H1 (cell line): ENCODE data around the gene RTCB. TPM values are rescaled to one million over a fixed set of nuclear protein-coding genes. Genes with fewer than 3 reads are reported as not detected.
A peak's percentile ranks its signal among the peaks of the same experiment; 100 is the strongest.

Experiments used
- CTCF ChIA-PET: fragments of 300-600 bp; sonication (Branson Sonifier 250); formaldehyde crosslinking; loops from one replicate; lab custom pipeline; 2021; ENCODE audit not compliant: partially characterized antibody; lab: Charles Lee
- POLR2A ChIA-PET: fragments of 300-600 bp; sonication (Branson Sonifier 250); formaldehyde crosslinking; loops from one replicate; lab custom pipeline; 2021; ENCODE audit warnings: inconsistent platforms; ENCODE audit not compliant: partially characterized antibody; lab: Charles Lee
- DNase-seq, 2 experiments: peaks; one replicate each; pipeline versions ENCODE4 v3.0.0 to v3.0.0-alpha.2; 2010 to 2022; ENCODE audit warnings: low spot score in 2 of 2, low read depth in 1 of 2, mixed read lengths in 1 of 2
- FAIRE-seq: peaks from 2 replicates; lab custom pipeline; 2011; peaks lifted over from hg19 to GRCh38; lab: Jason Lieb, UNC
- H2AFZ ChIP-seq: 2 replicates; pipeline ENCODE4 v1.8.1; 2012; ENCODE audit warnings: low read length, inconsistent platforms
- H2AK5ac ChIP-seq: 2 replicates; pipeline ENCODE4 v1.6.1; 2013; ENCODE audit warnings: low read depth, low read length
- H2BK120ac ChIP-seq: replicated peaks from 2 replicates; pipeline ENCODE3; 2013; ENCODE audit warnings: low read depth, low read length, inconsistent platforms
- H2BK12ac ChIP-seq: 2 replicates; pipeline ENCODE4 v1.6.1; 2013; ENCODE audit warnings: low read depth, low read length
- H2BK15ac ChIP-seq: 2 replicates; pipeline ENCODE4 v1.6.1; 2013; ENCODE audit warnings: low read length
- H2BK20ac ChIP-seq: 2 replicates; pipeline ENCODE4 v1.6.1; 2013; ENCODE audit warnings: low read length
- H2BK5ac ChIP-seq: 2 replicates; pipeline ENCODE4 v1.6.1; 2013; ENCODE audit warnings: low read depth, low read length
- H3K14ac ChIP-seq: 2 replicates; pipeline ENCODE4 v1.6.1; 2013; ENCODE audit warnings: inconsistent platforms; ENCODE audit not compliant: insufficient read length
- H3K18ac ChIP-seq: 2 replicates; pipeline ENCODE4 v1.6.1; 2013; ENCODE audit warnings: low read length; ENCODE audit errors: extremely low read depth
- H3K23ac ChIP-seq: 2 replicates; pipeline ENCODE4 v1.6.1; 2013; ENCODE audit warnings: inconsistent platforms; ENCODE audit not compliant: insufficient read length
- H3K23me2 ChIP-seq: 2 replicates; pipeline ENCODE4 v1.6.1; 2013; ENCODE audit warnings: low read depth, low read length
- H3K27ac ChIP-seq: 2 replicates; pipeline ENCODE4 v1.6.1; 2011; ENCODE audit warnings: low read depth, low read length, inconsistent platforms
- H3K27me3 ChIP-seq, 4 experiments: replicated peaks in 1 of 4; 1 replicate in 1 of 4; 2 replicates in 3 of 4; pipeline versions ENCODE4 v1.6.1 to v1.8.1; 2011 to 2013; ENCODE audit warnings: low read length in 3 of 4, mild to moderate bottlenecking in 3 of 4, inconsistent platforms in 2 of 4, mixed read lengths in 2 of 4, moderate library complexity in 1 of 4; ENCODE audit not compliant: control insufficient read depth in 3 of 4, insufficient read depth in 3 of 4; ENCODE audit errors: extremely low read depth in 1 of 4
- H3K36me3 ChIP-seq, 4 experiments: 2 replicates each; pipeline versions ENCODE4 v1.6.1 to v1.8.1; 2011 to 2013; ENCODE audit warnings: mild to moderate bottlenecking in 4 of 4, low read length in 3 of 4, moderate library complexity in 2 of 4, control low read depth in 1 of 4, inconsistent platforms in 1 of 4; ENCODE audit not compliant: insufficient read depth in 4 of 4, control insufficient read depth in 2 of 4
- H3K4ac ChIP-seq: replicated peaks from 2 replicates; pipeline ENCODE3; 2013; ENCODE audit warnings: low read length, low read depth, mixed read lengths, inconsistent platforms; ENCODE audit not compliant: insufficient read length
- H3K4me1 ChIP-seq, 4 experiments: replicated peaks in 1 of 4; 1 replicate in 1 of 4; 2 replicates in 3 of 4; pipeline versions ENCODE4 v1.6.1 to v1.8.1; 2011 to 2013; ENCODE audit warnings: low read length in 3 of 4, inconsistent platforms in 2 of 4, mixed read lengths in 1 of 4; ENCODE audit not compliant: insufficient read depth in 4 of 4, control insufficient read depth in 3 of 4
- H3K4me2 ChIP-seq, 2 experiments: 2 replicates each; pipeline versions ENCODE4 v1.6.1 to v1.8.1; 2011 to 2013; ENCODE audit warnings: low read depth in 2 of 2, low read length in 2 of 2, control low read depth in 1 of 2, inconsistent platforms in 1 of 2, mild to moderate bottlenecking in 1 of 2; ENCODE audit not compliant: insufficient read depth in 1 of 2
- H3K4me3 ChIP-seq, 4 experiments: fragments of 200-600, 300-600 bp in 1 of 4; sonication (generic), shearing (Covaris generic), sonication (Bioruptor Twin) in 1 of 4; 2 replicates each; pipeline versions ENCODE4 v1.5.1 to v1.8.1; 2011 to 2016; ENCODE audit warnings: low read length in 4 of 4, low read depth in 3 of 4, control low read depth in 2 of 4, inconsistent platforms in 2 of 4, mild to moderate bottlenecking in 2 of 4, mixed read lengths in 1 of 4, moderate library complexity in 1 of 4; ENCODE audit not compliant: insufficient read depth in 2 of 4; ENCODE audit errors: extremely low read depth in 1 of 4
- H3K56ac ChIP-seq: replicated peaks from 2 replicates; pipeline ENCODE3; 2013; ENCODE audit warnings: low read depth, mild to moderate bottlenecking, mixed read lengths, low read length, inconsistent platforms; ENCODE audit not compliant: insufficient read length
- H3K79me1 ChIP-seq: 2 replicates; pipeline ENCODE4 v1.6.1; 2013; ENCODE audit warnings: low read depth, low read length, control low read depth
- H3K79me2 ChIP-seq, 2 experiments: 2 replicates each; pipeline versions ENCODE4 v1.6.1 to v1.8.1; 2012 to 2013; ENCODE audit warnings: low read length in 2 of 2, mild to moderate bottlenecking in 2 of 2, inconsistent platforms in 1 of 2; ENCODE audit not compliant: insufficient read depth in 2 of 2, control insufficient read depth in 1 of 2
- H3K9ac ChIP-seq, 4 experiments: replicated peaks in 1 of 4; 1 replicate in 1 of 4; 2 replicates in 3 of 4; pipeline versions ENCODE4 v1.6.1 to v1.8.1; 2011 to 2013; ENCODE audit warnings: low read depth in 3 of 4, low read length in 3 of 4, control low read depth in 2 of 4, mild to moderate bottlenecking in 2 of 4, moderate library complexity in 2 of 4, inconsistent platforms in 1 of 4; ENCODE audit errors: extremely low read depth in 1 of 4
- H3K9me3 ChIP-seq, 2 experiments: 2 replicates each; pipeline versions ENCODE4 v1.6.1 to v1.8.1; 2012 to 2013; ENCODE audit warnings: mild to moderate bottlenecking in 2 of 2, moderate library complexity in 2 of 2, control low read depth in 1 of 2, inconsistent platforms in 1 of 2, low read depth in 1 of 2, low read length in 1 of 2, mixed read lengths in 1 of 2; ENCODE audit not compliant: insufficient read depth in 2 of 2
- H4K20me1 ChIP-seq, 2 experiments: replicated peaks in 1 of 2; 2 replicates each; pipeline versions ENCODE3 to v1.8.1; 2011 to 2013; ENCODE audit warnings: inconsistent platforms in 2 of 2, low read length in 2 of 2, mild to moderate bottlenecking in 1 of 2; ENCODE audit not compliant: insufficient read depth in 2 of 2, control insufficient read depth in 1 of 2
- H4K5ac ChIP-seq: 2 replicates; pipeline ENCODE4 v1.6.1; 2013; ENCODE audit warnings: low read length, low read depth, mixed read lengths, inconsistent platforms; ENCODE audit not compliant: insufficient read length
- H4K8ac ChIP-seq: 2 replicates; pipeline ENCODE4 v1.8.0; 2013; ENCODE audit warnings: mild to moderate bottlenecking, moderate library complexity, low read length, inconsistent platforms; ENCODE audit not compliant: insufficient read depth; ENCODE audit errors: extremely low read depth
- H4K91ac ChIP-seq: replicated peaks from 2 replicates; pipeline ENCODE3; 2013; ENCODE audit warnings: low read length, mixed read lengths, inconsistent platforms; ENCODE audit not compliant: insufficient read length
- BACH1 ChIP-seq: IDR thresholded peaks from 2 replicates; pipeline ENCODE4 v1.6.1; 2012; ENCODE audit warnings: low read length, improper control_type of control experiment
- CBX8 ChIP-seq: fragments of 300-800, 300-1000 bp; sonication (generic); IDR thresholded peaks from 2 replicates; pipeline ENCODE4 v1.7.1; 2016; ENCODE audit warnings: low read depth, low read length, borderline replicate concordance
- EP300 ChIP-seq, 2 experiments: IDR thresholded peaks; 1 replicate in 1 of 2; 2 replicates in 1 of 2; pipeline ENCODE4 v1.6.1; 2011 to 2012; ENCODE audit warnings: low read depth in 2 of 2, low read length in 2 of 2, mild to moderate bottlenecking in 2 of 2, borderline replicate concordance in 1 of 2, inconsistent platforms in 1 of 2, moderate library complexity in 1 of 2
- GTF2F1 ChIP-seq: IDR thresholded peaks from 2 replicates; pipeline ENCODE4 v1.6.1; 2012; ENCODE audit warnings: low read depth, low read length, improper control_type of control experiment, borderline replicate concordance
- MAFK ChIP-seq: IDR thresholded peaks from 2 replicates; pipeline ENCODE4 v1.6.1; 2012; ENCODE audit warnings: low read depth, mild to moderate bottlenecking, improper control_type of control experiment, low read length
- RAD21 ChIP-seq, 2 experiments: IDR thresholded peaks in 1 of 2; conservative IDR thresholded peaks in 1 of 2; 2 replicates each; pipeline ENCODE4 v1.6.1; 2011; ENCODE audit warnings: low read depth in 2 of 2, low read length in 2 of 2, improper control_type of control experiment in 1 of 2, inconsistent platforms in 1 of 2, mild to moderate bottlenecking in 1 of 2, moderate library complexity in 1 of 2
- RNF2 ChIP-seq: fragments of 200-900, 300-1000 bp; sonication (generic); IDR thresholded peaks from 2 replicates; pipeline ENCODE4 v1.7.1; 2016; ENCODE audit warnings: borderline replicate concordance, low read depth, mild to moderate bottlenecking, antibody characterized with exemption, low read length; ENCODE audit not compliant: poor library complexity, severe bottlenecking; ENCODE audit errors: missing control alignments
- SRF ChIP-seq: IDR thresholded peaks from 2 replicates; pipeline ENCODE4 v1.6.1; 2011; ENCODE audit warnings: mild to moderate bottlenecking, low read depth, low read length, moderate library complexity
- TBP ChIP-seq: IDR thresholded peaks from 2 replicates; pipeline ENCODE4 v1.6.1; 2011; ENCODE audit warnings: low read depth, low read length, improper control_type of control experiment
- WGBS, 2 experiments: shearing (Covaris generic) in 1 of 2; methylation state at CpG; one replicate each; pipeline versions ENCODE4 v1.1.6 to v1.1.7; 2013 to 2015; ENCODE audit warnings: low lambda C conversion rate in 2 of 2, mixed read lengths in 2 of 2, inconsistent platforms in 1 of 2, low coverage in 1 of 2, missing lambda C conversion rate in 1 of 2; ENCODE audit not compliant: insufficient replicate concordance in 2 of 2, insufficient coverage in 1 of 2, insufficient read length in 1 of 2; ENCODE audit errors: extremely low coverage in 1 of 2, missing lambda C conversion rate in 1 of 2; 5-methylcytosine and 5-hydroxymethylcytosine counted together
- polyA plus RNA-seq, 7 experiments: library from polyadenylated mRNA; depleted of rRNA in 3 of 7; stranded (reverse) in 5 of 7; unstranded in 2 of 7; fragments of >200 nt in 5 of 7; fragments of 200-250 nt in 2 of 7; gene quantifications; 1 replicate in 5 of 7; 2 replicates in 1 of 7; 4 replicates in 1 of 7; pipeline versions ENCODE4 v1.2.1 to v1.2.3, GENCODE V29; 2011 to 2013; ENCODE audit warnings: missing spikeins in 2 of 7, mixed read lengths in 2 of 7
- total RNA-seq: library from RNA; stranded (reverse); fragmentation: NEBNext Ultra II Directional; extraction: Animal tissue kit (Norgen Biotek cat#: 25700); gene quantifications from 2 replicates; pipeline ENCODE4 v1.2.1, GENCODE V29; 2021
- TF ChIP-seq, protein P1 (sequence below), 3 experiments: IDR thresholded peaks; 1 replicate in 2 of 3; 2 replicates in 1 of 3; pipeline versions ENCODE4 v1.5.1 to v1.6.1; 2011; ENCODE audit warnings: low read length in 3 of 3, mild to moderate bottlenecking in 3 of 3, inconsistent platforms in 2 of 3, low read depth in 1 of 3, moderate library complexity in 1 of 3; ENCODE audit not compliant: insufficient read depth in 1 of 3; ENCODE audit errors: control extremely low read depth in 1 of 3

RTCB gene
- total and polyA plus RNA-seq, 2 of the 8 experiments (the other 6 are each of a cell fraction or from before 2014, with no cell fraction given) = 104 to 114 TPM

DNA sequence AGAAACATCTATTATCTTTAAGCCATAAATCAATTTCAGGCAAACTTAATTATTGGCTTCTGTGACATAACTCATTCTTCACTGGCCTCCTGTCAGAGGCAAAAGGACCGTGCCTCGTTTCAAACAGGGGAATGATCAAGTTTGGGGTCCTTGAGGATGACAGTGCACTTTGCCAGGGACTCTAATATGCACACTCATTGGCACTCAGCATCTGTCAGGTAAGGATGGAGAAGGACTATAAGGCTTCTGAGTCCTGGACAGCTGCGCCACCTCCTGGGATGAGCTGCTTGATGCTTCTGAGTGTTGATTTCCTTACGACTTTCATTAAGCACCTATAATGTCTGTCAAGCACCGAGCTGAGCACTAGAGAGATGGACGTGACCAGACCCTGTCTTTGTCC, 32.0 kb upstream of the RTCB start:
- no peak overlapping the region for H3K18ac ChIP-seq
- no peaks in the 10 kb centered on the region for H3K79me2 ChIP-seq
- no peak overlapping the region for H2BK12ac ChIP-seq
- no peak overlapping the region for H4K8ac ChIP-seq
- H3K23ac ChIP-seq = no peak overlapping the region
- no peak overlapping the region for H3K4me3 ChIP-seq
- H3K4ac ChIP-seq = no peak overlapping the region
- no peak overlapping the region for H3K56ac ChIP-seq
- H2BK5ac ChIP-seq = no peak overlapping the region
- H3K36me3 ChIP-seq = no peaks in the 10 kb centered on the region
- H3K14ac ChIP-seq = no peak overlapping the region
- no peak for FAIRE-seq
- H3K4me1 ChIP-seq = no peaks in the 10 kb centered on the region
- H4K5ac ChIP-seq = no peak overlapping the region
- no peak overlapping the region for H2BK120ac ChIP-seq
- H4K91ac ChIP-seq = no peak overlapping the region
- no peak for DNase-seq
- 60% methylated on average over 6 of the region's 6 CpGs; no CpG with 5 or more reads in 1 of the 2 experiments for WGBS, 2 experiments
- no peak overlapping the region for H3K27ac ChIP-seq
- CTCF ChIA-PET = interaction anchor here (0.9 to 3.3 kb wide), 11 partner anchors 9 to 178 kb away, joined by 3 to 17 read pairs (median 3); partner anchors contain the start of gene RTCB
- POLR2A ChIA-PET = interaction anchor here (0.6 to 1.1 kb wide), 2 partner anchors 9 to 41 kb away, joined by 3 to 5 read pairs; no protein-coding TSS in a partner anchor
- H3K79me1 ChIP-seq = no peaks in the 10 kb centered on the region; the same call in 1 of the 2 replicates
- H3K4me2 ChIP-seq = no peak overlapping the region
- H3K23me2 ChIP-seq = no peaks in the 10 kb centered on the region
- no peak overlapping the region for H3K9ac ChIP-seq
- no peak overlapping the region for H2AFZ ChIP-seq
- H2AK5ac ChIP-seq = no peak overlapping the region
- H3K27me3 ChIP-seq = peaks cover 0 to 18% (median 6%) of the 10 kb centered on the region in 4 experiments; a peak in 4 of 7 replicates
- no peaks in the 10 kb centered on the region for H3K9me3 ChIP-seq
- H2BK20ac ChIP-seq = no peak overlapping the region
- H4K20me1 ChIP-seq = no peaks in the 10 kb centered on the region
- no peak overlapping the region for H2BK15ac ChIP-seq
- TF ChIP-seq RNF2 = no peak
- no peak for TF ChIP-seq SRF
- TF ChIP-seq, protein P1, sequence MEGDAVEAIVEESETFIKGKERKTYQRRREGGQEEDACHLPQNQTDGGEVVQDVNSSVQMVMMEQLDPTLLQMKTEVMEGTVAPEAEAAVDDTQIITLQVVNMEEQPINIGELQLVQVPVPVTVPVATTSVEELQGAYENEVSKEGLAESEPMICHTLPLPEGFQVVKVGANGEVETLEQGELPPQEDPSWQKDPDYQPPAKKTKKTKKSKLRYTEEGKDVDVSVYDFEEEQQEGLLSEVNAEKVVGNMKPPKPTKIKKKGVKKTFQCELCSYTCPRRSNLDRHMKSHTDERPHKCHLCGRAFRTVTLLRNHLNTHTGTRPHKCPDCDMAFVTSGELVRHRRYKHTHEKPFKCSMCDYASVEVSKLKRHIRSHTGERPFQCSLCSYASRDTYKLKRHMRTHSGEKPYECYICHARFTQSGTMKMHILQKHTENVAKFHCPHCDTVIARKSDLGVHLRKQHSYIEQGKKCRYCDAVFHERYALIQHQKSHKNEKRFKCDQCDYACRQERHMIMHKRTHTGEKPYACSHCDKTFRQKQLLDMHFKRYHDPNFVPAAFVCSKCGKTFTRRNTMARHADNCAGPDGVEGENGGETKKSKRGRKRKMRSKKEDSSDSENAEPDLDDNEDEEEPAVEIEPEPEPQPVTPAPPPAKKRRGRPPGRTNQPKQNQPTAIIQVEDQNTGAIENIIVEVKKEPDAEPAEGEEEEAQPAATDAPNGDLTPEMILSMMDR (IDR thresholded peaks at IDR 0.05; ENCODE audit: control extremely low read depth in 1 of 3, insufficient read depth in 1 of 3, low read depth in 1 of 3, low read length in 3 of 3) = peak; percentile 38 to 55 (median 38); a peak in 3 of 4 replicates
- no peak for TF ChIP-seq GTF2F1
- no peak for TF ChIP-seq EP300 (IDR thresholded peaks at IDR 0.05; ENCODE audit: borderline replicate concordance in 1 of 2, low read depth in 2 of 2, low read length in 2 of 2)
- TF ChIP-seq CBX8 = no peak
- TF ChIP-seq MAFK = peak; percentile 39; the same call in 1 of the 2 replicates
- TF ChIP-seq BACH1 = peak; percentile 90
- TF ChIP-seq RAD21 (IDR thresholded peaks at IDR 0.05 in 1 of 2, conservative IDR thresholded peaks at IDR 0.05 in 1 of 2; ENCODE audit: low read depth in 2 of 2, low read length in 2 of 2) = peak; percentile 55 to 69
- TF ChIP-seq TBP = no peak
